ENCODE measurements around the gene CRELD2.

Gene CRELD2

GRCh38 chr22:49959782-49960158 lies 41.3 kb downstream of the CRELD2 start:
- no peak for FAIRE-seq
- DNase-seq (ENCODE audit: insufficient read length, low spot score), result no peak
- no peak for TF ChIP-seq POU2F2 (IDR thresholded peaks at IDR 0.05; ENCODE audit: low read depth, low read length)
- no peak for TF ChIP-seq PAX5 (IDR thresholded peaks at IDR 0.05; ENCODE audit: insufficient read depth, low read length, severe bottlenecking)
- TF ChIP-seq SPI1 (IDR thresholded peaks at IDR 0.05; ENCODE audit: low read depth, low read length), result no peak
- 0 out of 2 replicates have a peak, but pooled peaks have one; percentile 48 for TF ChIP-seq POLR2AphosphoS5 (IDR thresholded peaks at IDR 0.05; ENCODE audit: low read depth, low read length)
- TF ChIP-seq POLR2A (IDR thresholded peaks at IDR 0.05; ENCODE audit: low read depth, low read length), result no peak
- no peak for TF ChIP-seq TAF1 (IDR thresholded peaks at IDR 0.05; ENCODE audit: low read depth, low read length)

- FAIRE-seq (peak; percentile 98), DNase-seq (ENCODE audit: insufficient read length, low spot score) (peak; percentile 100)
- TF ChIP-seq POU2F2 (IDR thresholded peaks at IDR 0.05; ENCODE audit: low read depth, low read length) (peak; percentile 85), POLR2AphosphoS5 (IDR thresholded peaks at IDR 0.05; ENCODE audit: low read depth, low read length) (peak; percentile 84), PAX5 (IDR thresholded peaks at IDR 0.05; ENCODE audit: insufficient read depth, low read length, severe bottlenecking) (no peak), TAF1 (IDR thresholded peaks at IDR 0.05; ENCODE audit: low read depth, low read length) (peak; percentile 89), POLR2A (IDR thresholded peaks at IDR 0.05; ENCODE audit: low read depth, low read length) (peak; percentile 82), SPI1 (IDR thresholded peaks at IDR 0.05; ENCODE audit: low read depth, low read length) (no peak)
Measured at GRCh38 chr22:49960159-49961004, 41.9 kb downstream of the CRELD2 start, which contains the start of gene PIM3. Gene PIM3, plus strand, starts transcription at chr22:49960772. Its CDS starts 176 bp downstream, at chr22:49960948.

GRCh38 chr22:49961005-49961600 lies 42.7 kb downstream of the CRELD2 start:
- FAIRE-seq, result no peak
- TF ChIP-seq PAX5 (IDR thresholded peaks at IDR 0.05; ENCODE audit: insufficient read depth, low read length, severe bottlenecking) (no peak), POLR2AphosphoS5 (IDR thresholded peaks at IDR 0.05; ENCODE audit: low read depth, low read length) (no peak)
- no peak for DNase-seq (ENCODE audit: insufficient read length, low spot score)

GRCh38 chr22:49961601-49962011 lies 43.2 kb downstream of the CRELD2 start:
- DNase-seq (ENCODE audit: insufficient read length, low spot score) (no peak), FAIRE-seq (peak; percentile 84)
- TF ChIP-seq TAF1 (IDR thresholded peaks at IDR 0.05; ENCODE audit: low read depth, low read length), result no peak
- no peak for TF ChIP-seq PAX5 (IDR thresholded peaks at IDR 0.05; ENCODE audit: insufficient read depth, low read length, severe bottlenecking)
- TF ChIP-seq POU2F2 (IDR thresholded peaks at IDR 0.05; ENCODE audit: low read depth, low read length), result no peak
- no peak; the same call in 1 of the 2 replicates for TF ChIP-seq POLR2A (IDR thresholded peaks at IDR 0.05; ENCODE audit: low read depth, low read length)
- no peak for TF ChIP-seq SPI1 (IDR thresholded peaks at IDR 0.05; ENCODE audit: low read depth, low read length)
- no peak; the same call in 1 of the 2 replicates for TF ChIP-seq POLR2AphosphoS5 (IDR thresholded peaks at IDR 0.05; ENCODE audit: low read depth, low read length)

GRCh38 chr22:49962012-49962750 lies 43.7 kb downstream of the CRELD2 start:
- FAIRE-seq (no peak), DNase-seq (ENCODE audit: insufficient read length, low spot score) (peak; percentile 71)
- TF ChIP-seq POU2F2 (IDR thresholded peaks at IDR 0.05; ENCODE audit: low read depth, low read length) (no peak), POLR2AphosphoS5 (IDR thresholded peaks at IDR 0.05; ENCODE audit: low read depth, low read length) (no peak; the same call in 1 of the 2 replicates), PAX5 (IDR thresholded peaks at IDR 0.05; ENCODE audit: insufficient read depth, low read length, severe bottlenecking) (no peak), SPI1 (IDR thresholded peaks at IDR 0.05; ENCODE audit: low read depth, low read length) (no peak), TAF1 (IDR thresholded peaks at IDR 0.05; ENCODE audit: low read depth, low read length) (no peak), POLR2A (IDR thresholded peaks at IDR 0.05; ENCODE audit: low read depth, low read length) (no peak; the same call in 1 of the 2 replicates)

GRCh38 chr22:49962751-49963646 lies 44.6 kb downstream of the CRELD2 start:
- FAIRE-seq (peak; percentile 89), DNase-seq (ENCODE audit: insufficient read length, low spot score) (no peak)
- TF ChIP-seq POLR2AphosphoS5 (IDR thresholded peaks at IDR 0.05; ENCODE audit: low read depth, low read length), result 0 out of 2 replicates have a peak, but pooled peaks have one; percentile 34
- no peak for TF ChIP-seq TAF1 (IDR thresholded peaks at IDR 0.05; ENCODE audit: low read depth, low read length)

- TF ChIP-seq SPI1 (IDR thresholded peaks at IDR 0.05; ENCODE audit: low read depth, low read length) (no peak), PAX5 (IDR thresholded peaks at IDR 0.05; ENCODE audit: insufficient read depth, low read length, severe bottlenecking) (no peak), POLR2A (IDR thresholded peaks at IDR 0.05; ENCODE audit: low read depth, low read length) (no peak), POLR2AphosphoS5 (IDR thresholded peaks at IDR 0.05; ENCODE audit: low read depth, low read length) (no peak), POU2F2 (IDR thresholded peaks at IDR 0.05; ENCODE audit: low read depth, low read length) (no peak), TAF1 (IDR thresholded peaks at IDR 0.05; ENCODE audit: low read depth, low read length) (no peak)
- DNase-seq (ENCODE audit: insufficient read length, low spot score) (no peak), FAIRE-seq (no peak)
Measured at GRCh38 chr22:49963647-49964026, 45.2 kb downstream of the CRELD2 start.

GRCh38 chr22:49964136-49965090 lies 46.0 kb downstream of the CRELD2 start:
- TF ChIP-seq SPI1 (IDR thresholded peaks at IDR 0.05; ENCODE audit: low read depth, low read length) (no peak), TAF1 (IDR thresholded peaks at IDR 0.05; ENCODE audit: low read depth, low read length) (no peak), PAX5 (IDR thresholded peaks at IDR 0.05; ENCODE audit: insufficient read depth, low read length, severe bottlenecking) (no peak), POLR2A (IDR thresholded peaks at IDR 0.05; ENCODE audit: low read depth, low read length) (peak; percentile 72; the same call in 1 of the 2 replicates), POLR2AphosphoS5 (IDR thresholded peaks at IDR 0.05; ENCODE audit: low read depth, low read length) (peak; percentile 70), POU2F2 (IDR thresholded peaks at IDR 0.05; ENCODE audit: low read depth, low read length) (no peak)
- DNase-seq (ENCODE audit: insufficient read length, low spot score) (no peak), FAIRE-seq (no peak)

Data from GM12891 (cell line).